ENCODE data around the gene ANKRD42. TPM values are rescaled to one million over a fixed set of nuclear protein-coding genes. Genes with fewer than 3 reads are reported as not detected.
A peak's percentile ranks its signal among the peaks of the same experiment; 100 is the strongest.

The ANKRD42 gene
- total and polyA plus RNA-seq, 9 of the 15 experiments (the other 6 are each of a cell fraction or from before 2014, with no cell fraction given), result 2.8 to 9.1 (median 6.1) TPM

- TF ChIP-seq RBM15 (IDR thresholded peaks at IDR 0.05; ENCODE audit: insufficient read depth, low read length) (no peak), LCOR (CRISPR knock-in tag; IDR thresholded peaks at IDR 0.05) (no peak; the same call in 1 of the 2 replicates), NFIX (CRISPR knock-in tag; IDR thresholded peaks at IDR 0.05; ENCODE audit: low read depth) (no peak), CAMTA2 (CRISPR knock-in tag; conservative IDR thresholded peaks at IDR 0.05) (no peak), MBD2 (IDR thresholded peaks at IDR 0.05; ENCODE audit: borderline replicate concordance, low read depth) (peak; percentile 92), ZNF354B (CRISPR knock-in tag; IDR thresholded peaks at IDR 0.05) (no peak), SREBF1 (IDR thresholded peaks at IDR 0.05; ENCODE audit: borderline replicate concordance, low read depth, low read length) (no peak), RAD51 (IDR thresholded peaks at IDR 0.05; ENCODE audit: borderline replicate concordance, low read depth) (no peak), PRMT5 (CRISPR knock-in tag; IDR thresholded peaks at IDR 0.05) (no peak), BRD4 (IDR thresholded peaks at IDR 0.05) (no peak), CBX5 (IDR thresholded peaks at IDR 0.05; ENCODE audit: borderline replicate concordance, low read depth) (no peak), SMAD2 (IDR thresholded peaks at IDR 0.05; ENCODE audit: low read depth, low read length) (no peak), CREB3L1 (IDR thresholded peaks at IDR 0.05; ENCODE audit: borderline replicate concordance, low read depth) (no peak), HOXB6 (CRISPR knock-in tag; IDR thresholded peaks at IDR 0.05; ENCODE audit: borderline replicate concordance) (no peak), TAF1 (IDR thresholded peaks at IDR 0.05; ENCODE audit: control insufficient read depth, extremely low read depth, insufficient read depth, low read length, severe bottlenecking) (peak; percentile 47), ZNF282 (CRISPR knock-in tag; IDR thresholded peaks at IDR 0.05) (no peak), SMARCB1 (IDR thresholded peaks at IDR 0.05; ENCODE audit: insufficient read length, low read depth) (no peak), ZBTB1 (CRISPR knock-in tag; IDR thresholded peaks at IDR 0.05; ENCODE audit: borderline replicate concordance, low read depth) (no peak)
- TF ChIP-seq, protein P1, sequence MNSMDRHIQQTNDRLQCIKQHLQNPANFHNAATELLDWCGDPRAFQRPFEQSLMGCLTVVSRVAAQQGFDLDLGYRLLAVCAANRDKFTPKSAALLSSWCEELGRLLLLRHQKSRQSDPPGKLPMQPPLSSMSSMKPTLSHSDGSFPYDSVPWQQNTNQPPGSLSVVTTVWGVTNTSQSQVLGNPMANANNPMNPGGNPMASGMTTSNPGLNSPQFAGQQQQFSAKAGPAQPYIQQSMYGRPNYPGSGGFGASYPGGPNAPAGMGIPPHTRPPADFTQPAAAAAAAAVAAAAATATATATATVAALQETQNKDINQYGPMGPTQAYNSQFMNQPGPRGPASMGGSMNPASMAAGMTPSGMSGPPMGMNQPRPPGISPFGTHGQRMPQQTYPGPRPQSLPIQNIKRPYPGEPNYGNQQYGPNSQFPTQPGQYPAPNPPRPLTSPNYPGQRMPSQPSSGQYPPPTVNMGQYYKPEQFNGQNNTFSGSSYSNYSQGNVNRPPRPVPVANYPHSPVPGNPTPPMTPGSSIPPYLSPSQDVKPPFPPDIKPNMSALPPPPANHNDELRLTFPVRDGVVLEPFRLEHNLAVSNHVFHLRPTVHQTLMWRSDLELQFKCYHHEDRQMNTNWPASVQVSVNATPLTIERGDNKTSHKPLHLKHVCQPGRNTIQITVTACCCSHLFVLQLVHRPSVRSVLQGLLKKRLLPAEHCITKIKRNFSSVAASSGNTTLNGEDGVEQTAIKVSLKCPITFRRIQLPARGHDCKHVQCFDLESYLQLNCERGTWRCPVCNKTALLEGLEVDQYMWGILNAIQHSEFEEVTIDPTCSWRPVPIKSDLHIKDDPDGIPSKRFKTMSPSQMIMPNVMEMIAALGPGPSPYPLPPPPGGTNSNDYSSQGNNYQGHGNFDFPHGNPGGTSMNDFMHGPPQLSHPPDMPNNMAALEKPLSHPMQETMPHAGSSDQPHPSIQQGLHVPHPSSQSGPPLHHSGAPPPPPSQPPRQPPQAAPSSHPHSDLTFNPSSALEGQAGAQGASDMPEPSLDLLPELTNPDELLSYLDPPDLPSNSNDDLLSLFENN (IDR thresholded peaks at IDR 0.05; ENCODE audit: low read depth in 2 of 2, low read length in 2 of 2), result no peak
- TF ChIP-seq, protein P2, sequence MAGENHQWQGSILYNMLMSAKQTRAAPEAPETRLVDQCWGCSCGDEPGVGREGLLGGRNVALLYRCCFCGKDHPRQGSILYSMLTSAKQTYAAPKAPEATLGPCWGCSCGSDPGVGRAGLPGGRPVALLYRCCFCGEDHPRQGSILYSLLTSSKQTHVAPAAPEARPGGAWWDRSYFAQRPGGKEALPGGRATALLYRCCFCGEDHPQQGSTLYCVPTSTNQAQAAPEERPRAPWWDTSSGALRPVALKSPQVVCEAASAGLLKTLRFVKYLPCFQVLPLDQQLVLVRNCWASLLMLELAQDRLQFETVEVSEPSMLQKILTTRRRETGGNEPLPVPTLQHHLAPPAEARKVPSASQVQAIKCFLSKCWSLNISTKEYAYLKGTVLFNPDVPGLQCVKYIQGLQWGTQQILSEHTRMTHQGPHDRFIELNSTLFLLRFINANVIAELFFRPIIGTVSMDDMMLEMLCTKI (IDR thresholded peaks at IDR 0.05; ENCODE audit: partially characterized antibody), result no peak
These were observed 37.1 kb upstream of the ANKRD42 start (continued) for GRCh38 chr11:83156144-83156995.
